GM20000 (cell line): ENCODE results near the gene ZBTB7B.

Source experiments
- DNase-seq: peaks from one replicate; pipeline ENCODE4 v3.0.0; 2012; ENCODE audit warnings: low spot score
- TF ChIP-seq, protein P1 (sequence below): IDR thresholded peaks from 2 replicates; pipeline ENCODE4 v1.5.1; 2012; ENCODE audit warnings: mild to moderate bottlenecking, control low read depth; ENCODE audit errors: extremely low read depth, missing control alignments

The ZBTB7B gene

DNA sequence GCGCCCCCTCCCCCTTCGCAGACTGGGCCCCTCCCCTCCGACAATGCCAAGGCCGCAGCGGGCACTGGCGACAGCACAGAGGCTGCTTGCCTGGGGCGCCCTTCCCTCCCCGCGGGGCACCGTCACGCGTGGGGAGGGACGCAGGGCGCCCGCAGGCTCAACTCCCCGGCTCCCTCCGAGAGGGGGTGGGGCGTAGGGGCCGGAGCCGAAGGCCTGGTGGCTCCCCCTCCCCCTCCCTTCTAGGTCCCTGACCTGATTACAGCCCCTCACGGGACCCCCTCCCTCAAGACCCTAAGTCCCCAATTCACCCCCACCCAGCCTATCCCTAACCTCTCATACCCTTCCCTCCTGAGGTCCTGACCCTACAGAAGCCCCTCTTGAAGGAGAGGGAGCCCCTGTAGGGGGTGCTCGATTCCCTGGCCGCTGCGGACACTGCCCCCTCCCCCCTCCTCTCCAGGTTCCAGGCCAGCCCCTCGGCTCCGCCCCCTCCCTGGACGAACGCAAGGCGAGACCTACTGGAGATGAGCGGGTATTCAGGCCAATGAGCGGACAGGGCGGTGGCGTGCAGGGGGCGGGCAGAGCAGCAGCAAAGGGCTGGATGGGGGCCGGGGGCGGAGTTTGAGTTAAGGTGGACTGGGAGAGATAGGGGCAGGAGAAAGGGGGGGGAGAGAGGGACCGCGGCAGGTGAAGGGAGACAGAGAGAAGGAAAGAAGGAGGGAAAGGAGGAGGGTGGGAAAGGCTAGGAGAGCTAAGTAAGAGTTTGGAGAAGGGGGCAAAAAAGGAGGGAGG is 733 bp upstream of the ZBTB7B start:
- TF ChIP-seq, protein P1, sequence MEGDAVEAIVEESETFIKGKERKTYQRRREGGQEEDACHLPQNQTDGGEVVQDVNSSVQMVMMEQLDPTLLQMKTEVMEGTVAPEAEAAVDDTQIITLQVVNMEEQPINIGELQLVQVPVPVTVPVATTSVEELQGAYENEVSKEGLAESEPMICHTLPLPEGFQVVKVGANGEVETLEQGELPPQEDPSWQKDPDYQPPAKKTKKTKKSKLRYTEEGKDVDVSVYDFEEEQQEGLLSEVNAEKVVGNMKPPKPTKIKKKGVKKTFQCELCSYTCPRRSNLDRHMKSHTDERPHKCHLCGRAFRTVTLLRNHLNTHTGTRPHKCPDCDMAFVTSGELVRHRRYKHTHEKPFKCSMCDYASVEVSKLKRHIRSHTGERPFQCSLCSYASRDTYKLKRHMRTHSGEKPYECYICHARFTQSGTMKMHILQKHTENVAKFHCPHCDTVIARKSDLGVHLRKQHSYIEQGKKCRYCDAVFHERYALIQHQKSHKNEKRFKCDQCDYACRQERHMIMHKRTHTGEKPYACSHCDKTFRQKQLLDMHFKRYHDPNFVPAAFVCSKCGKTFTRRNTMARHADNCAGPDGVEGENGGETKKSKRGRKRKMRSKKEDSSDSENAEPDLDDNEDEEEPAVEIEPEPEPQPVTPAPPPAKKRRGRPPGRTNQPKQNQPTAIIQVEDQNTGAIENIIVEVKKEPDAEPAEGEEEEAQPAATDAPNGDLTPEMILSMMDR: peak; percentile 47
- DNase-seq: peak; percentile 99

DNA sequence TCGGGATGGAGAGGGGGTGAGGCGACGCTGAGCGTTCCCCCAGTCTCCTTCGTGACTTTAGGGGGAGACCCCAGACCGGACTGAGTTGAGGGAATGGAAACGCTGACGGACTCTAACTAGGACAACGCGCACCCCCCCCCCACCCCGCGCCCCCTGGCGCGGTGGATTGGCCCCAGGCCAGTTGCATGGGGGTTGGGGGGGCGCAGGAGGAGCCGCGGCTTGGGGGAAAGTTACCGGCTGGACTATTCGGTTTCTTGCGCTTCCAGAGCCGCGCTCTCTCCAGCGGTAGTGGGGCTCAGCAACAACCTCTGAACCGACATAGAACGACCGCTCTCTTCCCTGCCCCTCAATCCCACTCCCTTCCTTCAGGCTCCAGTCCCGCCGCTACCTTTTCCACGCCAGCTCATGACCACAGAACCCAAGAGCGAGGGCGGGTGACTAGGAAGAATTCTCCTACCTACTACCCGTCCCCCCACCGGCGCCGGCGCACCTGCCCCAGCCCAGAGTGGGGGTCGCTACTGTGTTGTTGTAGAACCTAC is 694 bp downstream of the ZBTB7B start:
- TF ChIP-seq, protein P1: no peak
- peak; percentile 20 for DNase-seq

DNA sequence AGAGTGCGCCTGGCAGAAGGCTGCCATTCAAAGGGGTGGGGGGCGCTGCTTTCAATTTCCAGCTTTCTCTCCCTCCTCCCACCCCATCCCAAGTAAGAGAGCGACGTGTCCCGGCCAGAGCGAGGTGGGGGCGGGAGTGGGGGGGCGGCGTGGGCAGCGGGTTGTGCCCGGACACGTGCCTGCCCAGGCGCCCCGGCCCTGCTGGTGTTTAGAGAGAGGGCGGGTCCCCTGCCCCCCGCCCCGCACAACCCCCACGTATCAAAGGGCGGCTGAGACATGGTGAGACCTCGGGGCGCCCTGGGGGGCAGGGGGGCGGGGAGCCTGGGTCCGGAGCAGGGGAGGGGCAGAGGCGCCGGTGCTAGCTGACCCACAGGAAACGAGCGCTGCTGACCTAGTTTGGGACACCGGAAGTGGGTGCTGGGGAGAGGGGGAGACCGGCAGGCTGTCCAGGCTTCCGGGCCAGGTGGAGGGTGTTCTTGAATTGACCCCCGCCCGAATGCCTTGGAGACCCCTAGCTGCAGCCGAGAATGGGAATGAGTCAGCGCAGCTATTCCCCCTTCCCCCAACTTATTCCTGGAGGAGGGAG is 1.3 kb downstream of the ZBTB7B start:
- TF ChIP-seq, protein P1: no peak
- peak; percentile 70 for DNase-seq

DNA sequence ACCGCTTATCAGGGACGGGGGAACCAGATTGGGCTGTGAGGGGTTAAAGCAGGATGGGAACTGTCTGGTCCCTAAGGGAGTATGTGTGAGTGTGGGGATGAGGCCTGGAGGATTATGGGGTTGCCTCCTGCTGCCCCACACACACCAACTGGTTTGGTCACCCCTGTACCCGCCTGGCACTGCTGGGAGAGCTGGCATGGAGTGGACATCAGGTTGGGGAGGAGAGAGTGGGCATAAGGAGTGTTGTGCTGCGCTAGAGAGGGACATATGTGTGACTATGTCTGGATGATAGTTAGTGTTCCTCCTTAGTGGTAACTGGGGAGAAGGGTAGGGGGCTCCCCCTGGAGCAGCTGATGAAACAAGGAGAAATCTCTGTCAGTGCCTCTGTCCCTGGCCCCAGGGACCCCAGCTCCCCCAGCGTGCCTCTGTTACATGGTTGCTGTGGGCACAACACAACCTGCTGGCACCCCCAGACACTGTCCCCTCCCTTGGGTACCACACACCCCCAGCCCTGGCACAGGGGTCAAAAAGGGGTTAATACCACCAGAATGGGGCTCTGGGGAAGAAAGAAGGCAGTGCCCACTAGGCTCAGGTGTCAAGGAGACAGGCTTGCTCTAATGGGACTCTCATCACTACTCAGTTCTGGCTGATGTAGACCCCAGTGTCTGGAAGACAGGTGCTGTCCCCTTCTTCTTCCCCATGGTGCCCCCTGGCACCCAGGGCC is 1.9 kb downstream of the ZBTB7B start:
- no peak for DNase-seq

DNA sequence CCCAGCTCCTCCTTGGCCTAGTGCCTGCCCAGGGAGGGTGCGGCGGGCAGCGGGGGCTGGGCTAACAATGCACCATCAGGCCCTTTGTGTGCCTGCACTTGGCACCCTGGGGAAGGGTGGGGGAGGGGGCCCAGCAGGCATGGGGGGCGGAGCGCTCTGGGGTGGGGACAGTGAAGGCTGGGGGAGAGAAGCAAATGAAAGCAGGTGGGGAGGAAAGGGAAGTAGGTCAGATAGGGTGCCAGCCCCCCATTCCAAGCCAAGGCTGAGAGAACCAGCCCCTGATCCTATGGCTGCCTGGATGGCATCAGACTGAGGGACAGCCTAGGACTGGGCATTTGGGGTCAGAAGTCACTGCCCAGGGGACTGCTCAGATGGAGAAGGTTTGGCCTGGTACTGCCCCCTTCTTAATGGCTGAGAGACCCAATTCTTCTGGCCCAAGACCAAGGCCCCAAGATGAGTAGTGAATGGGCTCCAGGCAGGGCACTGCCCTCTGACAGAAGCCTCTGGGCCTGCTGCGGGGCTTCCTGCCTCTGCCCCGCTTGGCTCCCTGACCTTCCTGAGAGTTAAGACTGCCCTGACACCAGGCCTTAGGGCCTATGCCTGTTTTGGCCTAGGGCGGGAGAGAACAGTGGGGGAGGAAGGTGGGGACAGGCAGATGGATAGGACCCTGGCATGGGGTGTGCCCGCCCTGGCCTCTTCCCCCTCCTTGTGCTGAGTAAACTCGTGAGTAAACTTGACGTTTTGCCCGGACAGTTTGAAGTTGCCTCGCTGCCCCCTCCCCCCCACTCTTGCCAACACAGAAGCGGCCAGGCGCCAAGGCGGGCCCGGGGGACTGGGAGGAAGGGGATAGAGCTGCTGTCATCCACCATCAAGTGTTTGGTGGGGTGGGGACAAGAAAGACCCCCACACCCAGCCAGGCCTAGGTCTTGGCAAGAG is 2.7 kb downstream of the ZBTB7B start:
- DNase-seq: no peak
- TF ChIP-seq, protein P1: no peak

More for the DNA sequence above, 1.9 kb downstream of the ZBTB7B start:
- TF ChIP-seq, protein P1: no peak

DNA sequence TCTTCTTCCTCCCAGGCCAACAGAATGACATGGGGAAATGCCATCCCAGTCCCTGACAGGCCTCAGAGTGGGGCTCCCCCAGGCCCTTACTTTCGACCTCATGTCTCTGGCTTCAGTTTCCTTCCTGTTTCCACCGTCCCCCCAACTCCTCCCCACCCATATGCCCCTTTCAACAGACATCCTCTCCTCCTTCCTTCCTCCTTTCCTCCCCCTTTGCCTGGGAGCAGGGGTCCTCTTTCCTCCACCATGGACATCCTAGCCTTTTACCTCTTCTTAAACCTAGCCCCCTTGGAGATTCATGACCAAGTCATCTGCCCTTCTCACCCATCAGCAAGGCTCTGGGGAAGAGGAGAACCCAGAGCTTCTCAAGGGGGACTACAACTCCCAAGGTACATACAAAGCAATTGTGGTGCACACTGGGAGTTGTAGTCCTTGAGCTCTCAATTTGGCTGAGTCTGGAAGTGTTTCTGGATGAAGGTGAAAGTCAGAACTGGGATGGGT is 4.0 kb downstream of the ZBTB7B start:
- no peak for DNase-seq
- TF ChIP-seq, protein P1: no peak
